VCaP (cell line): ENCODE results near the gene SPINT3.

ENCODE experiments used
- H3K27ac ChIP-seq: fragments of 450-650 bp; 2 replicates; pipeline ENCODE4 v1.5.1; 2017
- CTCF ChIP-seq: fragments of 450-650 bp; conservative IDR thresholded peaks from 2 replicates; pipeline ENCODE4 v1.5.1; 2017; ENCODE audit warnings: mild to moderate bottlenecking, moderate library complexity

Gene SPINT3

GRCh38 chr20:45545754-45546453 lies 30.5 kb upstream of the SPINT3 start:
- peak; percentile 73 for TF ChIP-seq CTCF
- H3K27ac ChIP-seq: no peak overlapping the region

- no peak for TF ChIP-seq CTCF
These were observed 29.9 kb upstream of the SPINT3 start for GRCh38 chr20:45545351-45545750.

GRCh38 chr20:45539382-45539781 lies 24.0 kb upstream of the SPINT3 start, which contains the start of gene WFDC6:
TSS of gene WFDC6 (minus strand) at chr20:45539482. CDS start at chr20:45539407, 75 bp downstream.
- H3K27ac ChIP-seq: no peak within 1 kb of the TSS
- no peak for TF ChIP-seq CTCF

More at GRCh38 chr20:45545351-45545750, 29.9 kb upstream of the SPINT3 start:
- H3K27ac ChIP-seq: no peak overlapping the region

- H3K27ac ChIP-seq: no peak overlapping the region
- TF ChIP-seq CTCF: no peak
These were observed 22.9 kb upstream of the SPINT3 start for GRCh38 chr20:45538209-45538799.

- TF ChIP-seq CTCF: no peak
These were observed 11.9 kb upstream of the SPINT3 start for GRCh38 chr20:45527294-45527693.

GRCh38 chr20:45523821-45524220 lies 8.4 kb upstream of the SPINT3 start:
- no peak overlapping the region for H3K27ac ChIP-seq
- TF ChIP-seq CTCF: no peak

More at GRCh38 chr20:45527294-45527693, 11.9 kb upstream of the SPINT3 start:
- H3K27ac ChIP-seq: no peak overlapping the region

- H3K27ac ChIP-seq: no peak overlapping the region
- no peak for TF ChIP-seq CTCF
These were observed 2.9 kb upstream of the SPINT3 start for GRCh38 chr20:45518282-45518681.
